Loucy (cell line): ENCODE data around the gene SCAND1.
"Not testable (repeated sequence)": the region's sequence is repeated elsewhere in the genome, so short reads cannot be mapped to it uniquely, and the experiment has no call there.

Experiments
- H2AFZ ChIP-seq: fragments of 200-600 bp; sonication (generic); 2 replicates; pipeline ENCODE4 v1.6.0; 2016; ENCODE audit warnings: antibody characterized with exemption, mild to moderate bottlenecking, low read length, moderate library complexity
- H3F3A ChIP-seq: fragments of 200-600 bp; 2 replicates; pipeline ENCODE4 v1.6.0; 2016; ENCODE audit warnings: antibody characterized with exemption, low read depth, mild to moderate bottlenecking
- H3K27me3 ChIP-seq: fragments of 200-600 bp; sonication (generic); 2 replicates; pipeline ENCODE4 v1.6.1; 2014; ENCODE audit warnings: low read length, mild to moderate bottlenecking; ENCODE audit not compliant: insufficient read depth, poor library complexity, severe bottlenecking
- H3K36me3 ChIP-seq: fragments of 200-600 bp; sonication (generic); 2 replicates; pipeline ENCODE4 v1.6.1; 2016; ENCODE audit warnings: low read length; ENCODE audit not compliant: insufficient read depth
- H3K4me1 ChIP-seq: fragments of 200-600 bp; sonication (generic); 2 replicates; pipeline ENCODE4 v1.5.1; 2014; ENCODE audit warnings: low read length, mild to moderate bottlenecking; ENCODE audit not compliant: insufficient read depth, poor library complexity, severe bottlenecking
- H3K4me2 ChIP-seq: fragments of 200-600 bp; sonication (generic); 2 replicates; pipeline ENCODE4 v1.6.0; 2014; ENCODE audit warnings: antibody characterized with exemption, low read length, low read depth, mild to moderate bottlenecking; ENCODE audit not compliant: poor library complexity, severe bottlenecking
- H3K4me3 ChIP-seq: fragments of 200-600 bp; sonication (generic); 2 replicates; pipeline ENCODE4 v1.5.1; 2014; ENCODE audit warnings: low read length, mild to moderate bottlenecking, mixed read lengths; ENCODE audit not compliant: poor library complexity, severe bottlenecking
- H3K79me2 ChIP-seq: fragments of 200-600 bp; sonication (generic); 2 replicates; pipeline ENCODE4 v1.6.1; 2014; ENCODE audit warnings: low read length; ENCODE audit not compliant: insufficient read depth
- H3K9ac ChIP-seq: fragments of 200-600 bp; sonication (generic); 2 replicates; pipeline ENCODE4 v1.6.0; 2014; ENCODE audit warnings: mild to moderate bottlenecking, low read depth, low read length, moderate library complexity; ENCODE audit not compliant: poor library complexity, severe bottlenecking
- H3K9me2 ChIP-seq: fragments of 200-600 bp; sonication (generic); replicated peaks from 2 replicates; pipeline ENCODE4 v1.6.1; 2016; ENCODE audit warnings: low read depth, low read length, mixed read lengths
- H3K9me3 ChIP-seq: fragments of 200-600 bp; sonication (generic); 2 replicates; pipeline ENCODE4 v1.6.1; 2014; ENCODE audit warnings: mild to moderate bottlenecking, antibody characterized with exemption, low read length, low read depth; ENCODE audit not compliant: insufficient read depth
- H4K20me1 ChIP-seq: fragments of 200-600 bp; sonication (generic); 2 replicates; pipeline ENCODE4 v1.6.0; 2014; ENCODE audit warnings: antibody characterized with exemption, low read length, mild to moderate bottlenecking; ENCODE audit not compliant: insufficient read depth, poor library complexity, severe bottlenecking
- CTCF ChIP-seq: fragments of 200-600 bp; sonication (generic); conservative IDR thresholded peaks from 2 replicates; pipeline ENCODE4 v1.5.1; 2014; ENCODE audit warnings: mild to moderate bottlenecking, antibody characterized with exemption, low read length
- EZH2phosphoT487 ChIP-seq: fragments of 200-600 bp; IDR thresholded peaks from 2 replicates; pipeline ENCODE4 v1.6.1; 2018; ENCODE audit warnings: antibody characterized with exemption, mild to moderate bottlenecking, moderate library complexity, borderline replicate concordance

SCAND1 gene

GRCh38 chr20:35953387-35954199, 709 bp downstream of the SCAND1 start:
- Histone ChIP-seq H4K20me1 (peaks cover 18% of the 10 kb centered on the region), H3K79me2 (peaks cover 34% of the 10 kb centered on the region), H3K4me3 (peak overlapping the region; percentile 80), H3K27me3 (no peaks in the 10 kb centered on the region), H3K36me3 (peaks cover 3% of the 10 kb centered on the region; the same call in 1 of the 2 replicates), H2AFZ (peak overlapping the region; percentile 94), H3K4me1 (peaks cover 22% of the 10 kb centered on the region), H3K4me2 (peak overlapping the region; percentile 97), H3K9me2 (no peaks in the 10 kb centered on the region), H3F3A (peaks cover 6% of the 10 kb centered on the region), H3K9me3 (no peaks in the 10 kb centered on the region), H3K9ac (peak overlapping the region; percentile 99)
- TF ChIP-seq EZH2phosphoT487 (no peak), CTCF (no peak)

- Histone ChIP-seq H3K4me1 (peaks cover 22% of the 10 kb centered on the region), H2AFZ (no peak overlapping the region), H3K79me2 (peaks cover 34% of the 10 kb centered on the region), H4K20me1 (peaks cover 18% of the 10 kb centered on the region), H3K9ac (peak overlapping the region; percentile 99), H3K9me3 (no peaks in the 10 kb centered on the region), H3K4me2 (peak overlapping the region; percentile 97), H3K4me3 (peak overlapping the region; percentile 80), H3K36me3 (peaks cover 12% of the 10 kb centered on the region; the same call in 1 of the 2 replicates), H3K27me3 (no peaks in the 10 kb centered on the region), H3F3A (peaks cover 6% of the 10 kb centered on the region), H3K9me2 (no peaks in the 10 kb centered on the region)
- TF ChIP-seq EZH2phosphoT487 (no peak), CTCF (no peak)
Observed at GRCh38 chr20:35952480-35953386, 1.6 kb downstream of the SCAND1 start.

GRCh38 chr20:35952080-35952479, 2.2 kb downstream of the SCAND1 start:
- H2AFZ ChIP-seq, H3K9me2 ChIP-seq, H3F3A ChIP-seq, H3K27me3 ChIP-seq, H3K9me3 ChIP-seq: not testable (repeated sequence)
- H3K36me3 ChIP-seq: peaks cover 14% of the 10 kb centered on the region; the same call in 1 of the 2 replicates
- peaks cover 22% of the 10 kb centered on the region for H3K4me1 ChIP-seq
- H3K4me3 ChIP-seq: peak overlapping the region; percentile 80
- peaks cover 18% of the 10 kb centered on the region for H4K20me1 ChIP-seq
- H3K79me2 ChIP-seq: peaks cover 34% of the 10 kb centered on the region
- H3K4me2 ChIP-seq: peak overlapping the region; percentile 97
- H3K9ac ChIP-seq: peak overlapping the region; percentile 99
